HG02588 (cell line): ENCODE measurements around the gene DPH2.
A peak's percentile ranks its signal among the peaks of the same experiment; 100 is the strongest.

Source experiments
- ATAC-seq: cut with Tn5 transposase; IDR thresholded peaks from one replicate; pipeline ENCODE4 v1.9.1; 2021; ENCODE audit warnings: mild to moderate bottlenecking, moderate library complexity; ENCODE audit not compliant: unreplicated experiment

Gene DPH2, protein sequence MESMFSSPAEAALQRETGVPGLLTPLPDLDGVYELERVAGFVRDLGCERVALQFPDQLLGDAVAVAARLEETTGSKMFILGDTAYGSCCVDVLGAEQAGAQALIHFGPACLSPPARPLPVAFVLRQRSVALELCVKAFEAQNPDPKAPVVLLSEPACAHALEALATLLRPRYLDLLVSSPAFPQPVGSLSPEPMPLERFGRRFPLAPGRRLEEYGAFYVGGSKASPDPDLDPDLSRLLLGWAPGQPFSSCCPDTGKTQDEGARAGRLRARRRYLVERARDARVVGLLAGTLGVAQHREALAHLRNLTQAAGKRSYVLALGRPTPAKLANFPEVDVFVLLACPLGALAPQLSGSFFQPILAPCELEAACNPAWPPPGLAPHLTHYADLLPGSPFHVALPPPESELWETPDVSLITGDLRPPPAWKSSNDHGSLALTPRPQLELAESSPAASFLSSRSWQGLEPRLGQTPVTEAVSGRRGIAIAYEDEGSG

DNA sequence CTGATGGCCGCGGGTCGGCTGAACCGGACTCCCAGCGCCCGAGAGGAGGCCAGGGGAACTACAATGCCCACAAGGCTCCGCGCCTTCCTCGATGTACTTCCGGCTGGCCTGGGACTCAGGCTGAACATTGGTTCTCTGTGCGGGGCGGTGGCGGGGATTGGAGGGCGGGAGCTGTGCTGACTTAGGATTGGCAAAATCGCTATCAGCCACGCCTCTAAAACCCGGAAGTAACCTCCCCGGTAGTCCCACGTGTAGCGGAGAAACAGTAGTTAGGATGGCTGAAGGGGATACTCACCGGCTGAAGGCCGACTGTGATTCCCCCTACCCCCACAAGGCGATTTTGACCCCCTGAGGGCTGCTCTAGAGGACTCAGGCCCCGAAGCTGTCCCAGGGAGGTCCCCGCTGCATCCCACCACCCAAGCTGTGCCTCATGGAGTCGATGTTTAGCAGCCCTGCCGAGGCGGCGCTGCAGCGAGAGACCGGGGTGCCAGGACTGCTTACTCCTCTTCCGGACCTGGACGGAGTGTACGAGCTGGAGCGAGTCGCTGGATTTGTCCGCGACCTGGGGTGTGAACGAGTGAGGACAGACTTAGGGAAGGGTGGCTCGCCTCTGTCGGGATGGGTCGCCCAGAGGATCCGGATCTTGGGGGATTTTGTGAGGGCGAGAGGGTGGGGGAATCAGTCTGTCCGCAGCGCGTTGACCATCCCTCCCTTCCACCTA, at the start of gene DPH2:
DPH2 (plus strand) TSS at position 265 of the 721 bp plus-strand sequence; CDS start at position 431, 166 bp downstream.
- ATAC-seq: peak; percentile 75

DNA sequence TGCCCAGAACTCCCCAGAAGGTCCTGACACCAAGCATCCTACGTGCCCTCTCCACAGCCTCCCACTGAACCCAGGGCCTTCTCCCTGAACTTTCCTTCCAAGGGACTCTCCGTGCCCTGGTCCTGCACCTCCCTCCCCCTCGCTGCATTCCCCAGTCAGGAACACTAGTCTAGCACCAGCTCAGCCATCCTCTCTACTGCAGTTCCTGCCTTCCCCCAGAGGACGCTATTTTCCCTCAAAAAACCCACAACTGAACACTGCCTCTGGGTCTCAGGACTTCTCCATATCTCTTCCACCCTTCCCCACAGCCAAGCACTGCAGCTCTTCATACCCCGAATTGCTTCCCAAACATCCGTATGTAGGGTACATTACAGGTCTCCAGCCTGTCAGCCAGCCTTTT, 48.8 kb upstream of the DPH2 start:
- no peak for ATAC-seq

GRCh38 chr1:43924516-43924915, 45.3 kb upstream of the DPH2 start:
- no peak for ATAC-seq

DNA sequence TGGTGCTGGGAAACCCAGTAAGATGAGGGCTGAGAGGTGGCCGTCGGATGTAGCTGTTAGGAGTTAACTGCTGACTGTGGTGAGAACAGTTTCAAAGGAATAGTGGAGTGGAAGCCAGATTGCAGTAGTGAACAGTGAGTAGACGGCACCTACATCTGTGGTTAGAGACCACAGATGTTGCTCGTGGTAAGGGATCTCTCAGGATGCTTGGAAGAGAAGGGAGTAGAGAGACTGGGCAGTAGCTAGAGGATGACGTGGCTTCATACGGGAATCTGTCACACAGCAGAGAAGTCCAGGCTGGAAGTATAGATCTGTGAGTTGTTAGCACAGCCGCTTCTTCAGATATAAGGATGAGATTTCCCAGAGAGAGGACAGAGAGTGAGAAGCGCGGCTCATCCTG, 44.0 kb upstream of the DPH2 start:
- no peak for ATAC-seq

DNA sequence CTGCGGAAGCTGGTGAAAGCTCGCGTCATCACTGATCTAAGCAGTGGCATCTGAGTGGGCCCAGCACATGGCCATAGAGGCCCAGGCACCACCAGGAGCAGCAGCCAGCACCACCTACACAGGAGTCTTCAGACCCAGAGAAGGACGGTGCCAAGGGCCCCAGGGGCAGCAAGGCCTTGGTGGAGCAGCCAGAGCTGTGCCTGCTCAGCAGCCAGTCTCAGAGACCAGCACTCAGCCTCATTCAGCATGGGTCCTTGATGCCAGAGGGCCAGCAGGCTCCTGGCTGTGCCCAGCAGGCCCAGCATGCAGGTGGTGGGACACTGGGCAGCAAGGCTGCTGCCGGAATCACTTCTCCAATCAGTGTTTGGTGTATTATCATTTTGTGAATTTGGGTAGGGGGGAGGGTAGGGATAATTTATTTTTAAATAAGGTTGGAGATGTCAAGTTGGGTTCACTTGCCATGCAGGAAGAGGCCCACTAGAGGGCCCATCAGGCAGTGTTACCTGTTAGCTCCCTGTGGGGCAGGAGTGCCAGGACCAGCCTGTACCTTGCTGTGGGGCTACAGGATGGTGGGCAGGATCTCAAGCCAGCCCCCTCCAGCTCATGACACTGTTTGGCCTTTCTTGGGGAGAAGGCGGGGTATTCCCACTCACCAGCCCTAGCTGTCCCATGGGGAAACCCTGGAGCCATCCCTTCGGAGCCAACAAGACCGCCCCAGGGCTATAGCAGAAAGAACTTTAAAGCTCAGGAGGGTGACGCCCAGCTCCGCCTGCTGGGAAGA, 39.5 kb upstream of the DPH2 start:
- ATAC-seq: no peak

GRCh38 chr1:43930949-43931275, 38.9 kb upstream of the DPH2 start:
- no peak for ATAC-seq

GRCh38 chr1:43931711-43932660, 37.8 kb upstream of the DPH2 start:
- no peak for ATAC-seq

DNA sequence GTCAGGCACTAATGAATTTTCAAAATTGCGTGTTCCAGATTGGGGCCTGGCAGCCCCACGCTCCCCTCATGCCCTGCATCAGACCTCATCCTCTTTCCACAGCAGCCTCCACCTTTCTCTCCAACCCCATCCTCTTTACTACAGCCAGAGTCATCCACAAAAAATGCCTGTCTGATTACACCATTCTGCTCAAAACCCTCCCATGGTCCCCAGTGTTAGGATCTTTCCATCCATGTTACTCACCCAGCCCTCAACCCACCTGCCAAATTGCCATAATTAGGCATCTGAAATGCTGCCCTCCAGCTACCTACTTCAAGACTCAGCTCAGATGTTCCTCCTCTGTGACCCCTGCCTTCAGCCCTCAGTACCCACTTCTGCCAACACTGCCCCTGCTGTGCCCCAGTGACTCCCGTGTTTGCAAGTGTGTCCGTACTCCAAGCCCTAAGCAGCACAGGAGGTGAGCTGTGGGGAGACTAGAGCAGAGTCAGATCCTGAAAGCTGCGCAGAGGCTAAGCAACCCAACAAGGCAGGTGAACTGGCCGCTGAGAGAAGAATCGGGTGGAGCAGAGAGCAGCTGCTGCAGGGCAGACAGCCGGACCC, 36.9 kb upstream of the DPH2 start:
- no peak for ATAC-seq

GRCh38 chr1:43933386-43934100, 36.3 kb upstream of the DPH2 start, which contains the start of gene ARTN:
TSS of gene ARTN (plus strand) at chr1:43933801. CDS start at chr1:43935657, 1,856 bp downstream.
- no peak for ATAC-seq

GRCh38 chr1:43934101-43934985, 35.5 kb upstream of the DPH2 start:
- no peak for ATAC-seq

DNA sequence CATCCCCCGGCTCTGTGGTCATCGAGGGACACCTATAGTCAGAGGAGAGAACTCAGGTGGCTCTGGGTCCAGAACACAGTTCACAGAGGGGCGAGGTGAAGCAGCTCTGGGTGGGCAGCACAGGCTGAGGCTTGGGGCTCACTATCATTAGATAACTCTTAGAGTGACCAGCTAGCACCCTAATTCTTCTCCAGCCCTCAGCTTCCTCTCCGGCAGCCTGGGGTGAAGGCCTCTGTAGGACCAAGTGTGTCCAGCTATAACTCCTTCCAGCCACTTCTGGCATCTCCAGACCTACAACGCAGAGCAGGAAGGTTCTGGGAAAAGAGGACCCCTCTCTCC, 34.9 kb upstream of the DPH2 start:
- no peak for ATAC-seq

- ATAC-seq: no peak
Measured at GRCh38 chr1:43935711-43936427, 33.9 kb upstream of the DPH2 start.

DNA sequence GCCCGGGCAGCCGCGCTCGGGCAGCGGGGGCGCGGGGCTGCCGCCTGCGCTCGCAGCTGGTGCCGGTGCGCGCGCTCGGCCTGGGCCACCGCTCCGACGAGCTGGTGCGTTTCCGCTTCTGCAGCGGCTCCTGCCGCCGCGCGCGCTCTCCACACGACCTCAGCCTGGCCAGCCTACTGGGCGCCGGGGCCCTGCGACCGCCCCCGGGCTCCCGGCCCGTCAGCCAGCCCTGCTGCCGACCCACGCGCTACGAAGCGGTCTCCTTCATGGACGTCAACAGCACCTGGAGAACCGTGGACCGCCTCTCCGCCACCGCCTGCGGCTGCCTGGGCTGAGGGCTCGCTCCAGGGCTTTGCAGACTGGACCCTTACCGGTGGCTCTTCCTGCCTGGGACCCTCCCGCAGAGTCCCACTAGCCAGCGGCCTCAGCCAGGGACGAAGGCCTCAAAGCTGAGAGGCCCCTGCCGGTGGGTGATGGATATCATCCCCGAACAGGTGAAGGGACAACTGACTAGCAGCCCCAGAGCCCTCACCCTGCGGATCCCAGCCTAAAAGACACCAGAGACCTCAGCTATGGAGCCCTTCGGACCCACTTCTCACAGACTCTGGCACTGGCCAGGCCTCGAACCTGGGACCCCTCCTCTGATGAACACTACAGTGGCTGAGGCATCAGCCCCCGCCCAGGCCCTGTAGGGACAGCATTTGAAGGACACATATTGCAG, 33.2 kb upstream of the DPH2 start:
- no peak for ATAC-seq

DNA sequence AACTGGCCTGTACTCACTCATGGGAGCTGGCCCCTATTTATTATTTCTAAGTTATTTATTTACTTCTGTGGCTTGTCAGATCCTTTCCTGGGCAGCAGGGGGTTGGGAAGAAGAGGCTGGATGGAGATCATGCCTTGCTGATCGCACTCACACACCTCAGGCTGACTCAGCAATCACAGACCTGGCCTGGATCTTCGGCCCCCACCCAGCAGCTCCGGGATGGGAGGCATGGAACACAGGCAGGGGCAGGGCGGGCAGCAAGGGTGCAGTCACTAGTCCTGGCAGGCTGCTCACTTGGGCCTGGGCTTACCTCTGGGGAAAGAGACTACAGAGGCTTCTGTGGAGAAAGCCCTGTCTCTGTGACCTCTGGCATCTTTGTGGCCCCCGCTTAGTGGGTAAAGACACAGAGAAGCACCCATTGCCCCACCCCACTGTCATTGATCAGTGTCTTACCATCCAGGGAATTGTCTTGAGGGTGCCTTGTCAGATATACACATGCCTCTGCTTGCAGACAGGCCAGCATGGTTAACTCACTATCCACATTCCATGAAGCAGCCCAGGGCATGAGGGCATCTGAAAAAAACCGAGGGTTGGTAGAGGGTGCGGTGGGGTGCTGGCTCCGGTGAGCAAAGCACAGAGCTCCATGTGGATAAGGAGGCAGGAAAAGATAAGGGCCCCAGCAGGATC, 32.5 kb upstream of the DPH2 start:
- no peak for ATAC-seq

DNA sequence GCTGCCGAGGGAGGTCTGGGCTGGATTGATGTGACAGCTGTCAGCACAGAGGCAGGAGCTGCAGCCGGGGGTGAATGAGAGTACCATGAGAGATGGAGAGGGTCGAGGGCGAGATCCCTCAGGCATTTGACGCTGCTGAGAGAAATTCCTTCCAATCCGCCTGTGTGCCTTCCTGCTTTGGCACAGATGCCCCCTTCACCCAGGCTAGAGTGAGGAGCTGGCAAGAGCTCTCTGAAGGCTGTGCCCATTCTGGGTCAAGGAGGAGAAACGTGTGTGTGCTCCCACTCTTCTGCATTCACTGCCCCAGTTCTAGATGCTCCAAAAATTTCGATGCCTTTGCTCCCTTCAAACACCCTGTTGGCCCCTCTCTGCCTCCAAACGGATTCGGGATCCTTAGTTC, 31.4 kb upstream of the DPH2 start:
- no peak for ATAC-seq

DNA sequence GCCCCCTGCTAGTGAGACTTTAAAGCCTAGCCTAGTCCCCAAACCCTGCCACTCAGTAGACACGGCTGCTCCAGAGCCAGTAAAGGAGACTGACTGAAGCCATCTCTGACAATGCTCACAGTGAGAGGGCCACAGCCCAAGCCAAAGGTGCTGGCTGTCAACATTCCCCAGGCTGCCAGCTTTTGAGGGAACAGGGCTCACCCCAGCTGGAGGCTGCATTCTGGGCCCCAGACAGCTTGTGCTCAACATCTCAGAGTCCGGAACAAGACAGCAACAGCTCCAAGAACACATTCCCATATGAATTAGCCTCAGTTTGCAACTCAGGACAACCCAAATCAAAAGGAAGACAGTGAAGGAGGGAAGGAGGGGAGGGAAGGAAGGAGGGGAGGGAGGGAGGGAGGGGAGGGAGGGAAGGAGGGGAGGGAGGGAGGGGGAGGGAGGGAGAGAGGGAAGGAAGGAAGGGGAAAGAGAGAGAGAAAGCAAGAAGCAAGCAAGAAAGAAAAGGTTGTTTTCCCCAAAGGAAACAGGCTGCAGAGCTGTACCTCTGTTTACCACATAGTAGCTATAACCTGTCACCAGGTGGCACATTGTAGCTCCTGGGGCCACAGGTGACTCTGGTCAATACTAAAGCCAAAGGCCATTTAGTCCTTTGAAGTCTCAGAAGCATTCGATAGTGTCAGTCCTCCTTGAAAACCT, 30.8 kb upstream of the DPH2 start:
- no peak for ATAC-seq
